Measurements from ENCODE around the gene LARP4B.
A peak's percentile ranks its signal among the peaks of the same experiment; 100 is the strongest.

The LARP4B gene

DNA sequence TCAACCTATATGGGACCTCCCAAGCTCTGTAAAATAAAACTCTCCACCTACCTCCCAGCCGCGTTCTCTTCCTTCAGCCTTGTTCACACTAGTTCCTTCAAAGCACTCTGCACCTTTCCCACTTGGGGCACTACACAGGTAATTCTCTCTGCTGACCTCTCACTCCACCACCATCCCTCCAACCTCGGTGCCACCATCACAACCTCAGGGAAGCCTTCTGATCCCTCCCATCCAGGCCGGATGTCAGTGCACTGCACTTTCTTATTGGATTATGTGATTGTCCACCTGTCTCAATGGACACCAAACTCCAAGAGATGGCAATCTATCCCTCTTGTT is 7.0 kb downstream of the LARP4B start:
- no peak for DNase-seq (ENCODE audit: low read depth)

DNA sequence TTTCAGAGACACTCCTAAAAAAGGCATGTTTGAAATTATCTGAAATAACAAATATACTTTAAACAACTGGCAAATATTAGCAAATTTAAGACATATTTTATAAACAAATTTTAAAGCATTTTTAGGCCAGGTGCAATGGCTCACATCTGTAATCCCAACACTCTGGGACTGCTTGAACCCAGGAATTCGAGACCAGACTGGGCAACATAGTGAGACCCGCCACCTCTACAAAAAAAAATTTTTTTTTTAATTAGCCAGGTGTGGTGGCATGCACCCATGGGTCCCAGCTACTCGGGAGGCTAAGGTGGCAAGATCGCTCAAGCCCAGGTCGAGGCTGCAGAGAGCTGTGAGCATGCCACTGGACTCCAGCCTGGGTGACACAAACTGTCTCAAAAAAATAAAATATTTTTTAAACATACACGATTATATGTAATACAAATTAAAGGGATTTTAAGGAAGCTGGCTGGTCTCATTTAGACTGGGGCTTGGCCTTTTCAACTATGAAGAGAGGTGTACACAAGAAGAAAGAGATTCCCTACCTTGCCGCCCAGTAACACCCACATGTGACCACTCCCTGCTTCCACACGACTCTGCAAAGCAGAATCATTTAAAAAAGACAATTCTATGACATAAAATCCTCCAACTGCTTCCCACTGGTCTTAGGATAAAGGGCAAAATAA is 7.5 kb downstream of the LARP4B start:
- no peak for DNase-seq (ENCODE audit: low read depth)

DNA sequence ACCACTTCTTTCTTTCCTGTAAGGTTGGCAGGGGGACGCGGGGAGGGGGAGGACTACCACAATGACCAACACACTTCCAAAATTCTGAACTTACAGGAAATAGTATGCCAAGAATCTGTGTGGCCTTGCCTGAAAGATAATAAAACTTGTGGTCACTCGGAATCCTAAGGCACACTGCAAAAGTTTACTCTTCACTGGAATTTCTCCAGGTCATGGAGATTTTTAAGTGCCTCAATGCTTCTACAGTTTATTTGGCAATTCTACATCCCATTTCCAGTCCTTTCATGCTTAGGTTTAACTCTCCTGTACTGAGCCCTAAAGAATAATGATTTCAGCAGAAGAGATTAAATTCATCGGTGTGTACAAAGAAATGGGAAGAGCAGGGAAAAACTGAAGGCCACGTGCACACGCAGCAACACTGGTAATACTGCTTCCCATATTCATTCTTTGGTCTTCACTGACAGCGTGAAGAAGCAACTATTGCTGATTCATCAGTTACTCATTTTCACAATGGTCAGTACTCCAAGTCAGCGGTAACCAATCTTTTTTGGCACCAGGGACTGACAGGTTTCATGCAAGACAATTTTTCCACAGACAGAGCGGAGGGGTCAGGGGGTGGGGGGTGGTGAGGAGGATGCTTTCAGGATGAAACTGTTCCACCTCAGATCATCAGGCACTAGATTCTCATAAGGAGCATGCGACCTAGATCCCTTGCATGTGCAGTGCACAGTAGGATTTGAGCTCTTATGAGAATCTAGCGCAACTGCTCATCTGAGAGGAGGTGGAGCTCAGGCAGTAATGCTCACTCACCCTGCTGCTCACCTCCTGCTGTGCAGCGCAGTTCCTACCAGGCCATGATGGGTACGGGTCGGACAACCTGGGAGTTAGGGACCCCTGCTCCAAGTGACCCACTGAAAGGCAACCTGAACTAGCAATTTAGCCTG is 9.8 kb downstream of the LARP4B start:
- DNase-seq (ENCODE audit: low read depth), result peak; percentile 26

DNA sequence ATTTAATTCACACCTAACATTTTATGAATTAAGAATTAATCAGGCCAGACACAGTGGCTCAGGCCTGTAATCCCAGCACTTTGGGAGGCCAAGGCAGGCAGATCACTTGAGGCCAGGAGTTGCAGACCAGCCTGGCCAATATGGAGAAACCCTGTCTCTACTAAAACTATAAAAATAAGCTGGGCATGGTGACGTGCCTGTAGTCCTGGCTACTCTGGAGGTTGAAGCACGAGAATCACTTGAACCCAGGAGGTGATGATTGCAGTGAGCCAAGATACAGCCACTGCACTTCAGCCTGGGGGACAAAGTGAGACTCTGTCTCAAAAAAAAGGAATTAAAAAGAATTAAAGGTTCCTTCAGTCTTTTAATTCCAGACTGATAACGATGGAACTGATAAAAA is 11.1 kb downstream of the LARP4B start:
- DNase-seq (ENCODE audit: low read depth), result no peak

DNA sequence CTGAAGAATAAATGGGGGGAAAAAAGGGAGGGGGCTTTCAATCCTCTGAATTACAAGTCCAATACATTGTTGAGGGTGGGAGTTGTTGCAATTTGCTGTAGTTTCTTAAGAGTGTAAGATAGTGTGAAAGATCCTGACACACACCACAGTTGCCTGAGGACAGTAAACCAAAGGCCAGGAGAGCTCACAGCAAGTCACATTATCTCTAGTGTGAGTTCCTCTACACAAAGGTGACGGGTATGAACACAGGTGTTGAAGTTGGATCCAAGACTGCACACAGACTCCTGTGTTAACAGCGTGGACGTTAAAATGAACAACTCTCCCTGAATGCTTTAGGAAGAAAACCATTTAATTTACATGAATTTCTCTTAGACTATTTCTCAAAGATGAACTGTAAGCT is 12.0 kb downstream of the LARP4B start:
- DNase-seq (ENCODE audit: low read depth), result no peak

DNA sequence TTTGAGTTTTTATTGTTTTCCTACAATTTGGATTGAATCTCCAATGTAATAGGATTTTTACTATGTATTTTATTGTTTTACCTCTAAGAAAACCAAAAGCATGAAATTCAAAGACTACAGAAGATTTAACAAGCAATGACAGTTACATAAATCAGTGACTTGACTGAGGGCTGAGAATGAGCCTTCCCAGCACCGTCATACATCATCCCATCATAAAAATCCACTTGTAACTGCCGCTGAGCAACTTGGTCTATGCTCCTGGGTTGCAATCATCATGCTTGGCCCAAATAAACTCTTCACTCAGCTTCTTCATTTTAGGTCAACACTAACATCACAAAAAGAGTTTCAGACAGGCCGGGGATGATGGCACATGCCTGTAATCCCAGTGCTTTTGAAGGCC is 13.5 kb downstream of the LARP4B start:
- DNase-seq (ENCODE audit: low read depth), result no peak

DNA sequence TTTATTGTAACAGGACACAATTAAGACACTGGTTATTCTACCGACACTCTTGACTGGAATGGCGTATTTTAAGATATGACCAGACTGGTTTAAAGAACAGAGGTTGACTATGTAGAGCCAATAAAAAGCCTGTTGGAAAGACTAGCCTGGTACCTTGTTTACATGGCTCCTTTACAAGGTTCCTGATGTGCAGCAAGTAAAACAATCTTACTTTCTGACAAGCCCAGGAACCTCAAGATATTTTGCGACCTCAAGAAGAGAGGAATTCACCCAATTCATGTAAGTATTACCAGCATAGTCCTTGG is 14.1 kb downstream of the LARP4B start:
- no peak for DNase-seq (ENCODE audit: low read depth)

DNA sequence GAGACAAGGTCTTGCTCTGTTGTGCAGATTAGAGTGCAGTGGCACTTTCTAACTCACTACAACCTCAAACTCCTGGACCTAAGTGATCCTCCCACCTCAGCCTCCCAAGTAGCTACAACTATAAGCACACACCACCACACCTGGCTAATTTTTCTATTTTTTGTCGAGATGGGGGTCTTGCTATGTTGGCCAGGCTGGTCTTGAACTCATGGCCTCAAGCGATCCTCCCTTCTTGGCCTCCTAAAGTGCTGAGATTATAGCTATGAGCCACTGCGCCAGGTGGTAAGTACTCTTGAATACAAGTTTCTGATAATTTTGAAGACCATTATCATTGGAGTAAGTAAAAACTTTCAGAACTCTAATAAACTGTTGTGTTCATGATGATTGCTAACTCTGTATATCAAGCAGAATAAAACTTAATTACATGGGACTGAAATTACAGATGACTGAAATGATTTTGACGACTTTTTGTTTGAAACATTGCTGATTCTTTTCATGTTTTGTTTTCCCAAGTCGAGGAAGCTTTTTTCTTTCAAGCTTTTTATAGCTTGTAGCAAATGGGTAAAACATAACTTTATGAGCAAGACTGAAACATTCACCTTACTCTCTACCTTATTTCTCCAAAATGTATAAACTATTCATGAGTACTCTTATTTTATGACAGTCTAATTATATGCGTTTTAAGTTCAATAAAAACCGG is 14.6 kb downstream of the LARP4B start:
- no peak for DNase-seq (ENCODE audit: low read depth)

DNA sequence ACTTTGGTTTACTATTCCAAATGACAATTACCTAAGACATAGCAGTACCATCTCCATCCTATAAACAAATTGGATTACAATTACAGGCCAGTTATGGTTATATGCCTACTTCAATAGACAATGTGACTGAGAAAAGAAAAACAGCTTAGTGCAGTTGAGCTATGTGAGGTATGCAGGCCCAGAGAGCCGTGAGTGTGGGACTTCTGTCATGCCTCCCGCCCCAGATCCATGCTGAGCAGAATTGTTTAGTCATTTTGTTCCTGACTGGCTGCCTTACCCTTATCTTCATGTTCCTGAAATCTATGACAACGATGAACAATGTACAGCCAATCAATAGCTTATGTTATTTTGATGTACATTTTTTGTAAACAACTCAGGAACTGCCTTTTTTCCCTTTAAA is 21.7 kb downstream of the LARP4B start:
- DNase-seq (ENCODE audit: low read depth), result peak; percentile 20

DNA sequence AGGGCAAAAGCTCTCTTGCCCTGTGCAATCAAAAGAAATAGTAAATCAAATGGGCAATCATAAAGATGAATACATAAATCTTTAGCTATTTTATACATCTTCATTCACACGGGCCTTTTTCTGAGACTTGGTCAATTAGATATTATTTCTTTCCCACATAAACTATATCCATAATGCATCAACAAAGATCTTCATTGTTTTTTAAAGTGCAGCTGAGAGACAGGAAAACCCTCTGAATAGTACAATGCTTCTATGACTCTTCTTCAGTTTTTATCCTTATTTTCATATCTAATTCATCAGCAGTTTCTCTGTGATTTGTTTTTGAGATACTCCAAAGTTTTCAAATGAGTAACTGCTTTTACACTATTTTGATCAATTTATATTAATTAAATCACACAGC is 25.5 kb downstream of the LARP4B start:
- no peak for DNase-seq (ENCODE audit: low read depth)

DNA sequence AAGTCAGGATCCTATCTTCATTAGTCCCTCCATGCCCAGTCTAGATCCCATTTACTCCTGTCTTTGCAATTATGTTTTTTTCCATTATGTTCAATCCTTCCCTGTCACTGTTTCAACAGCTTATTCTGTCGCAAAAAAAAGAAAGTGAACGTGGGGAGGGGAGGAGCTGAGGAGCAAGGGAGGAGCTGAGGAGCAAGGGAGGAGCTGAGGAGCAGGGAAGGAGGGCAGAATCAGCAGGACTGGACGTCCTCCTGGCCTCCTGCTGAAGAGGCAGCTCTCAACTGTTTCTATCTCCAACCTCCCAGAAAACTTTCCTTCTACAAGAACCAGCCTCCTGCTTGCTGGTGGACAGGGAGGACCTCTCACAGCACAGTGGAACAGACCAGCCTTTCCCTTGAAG is 26.0 kb downstream of the LARP4B start:
- DNase-seq (ENCODE audit: low read depth), result no peak

DNA sequence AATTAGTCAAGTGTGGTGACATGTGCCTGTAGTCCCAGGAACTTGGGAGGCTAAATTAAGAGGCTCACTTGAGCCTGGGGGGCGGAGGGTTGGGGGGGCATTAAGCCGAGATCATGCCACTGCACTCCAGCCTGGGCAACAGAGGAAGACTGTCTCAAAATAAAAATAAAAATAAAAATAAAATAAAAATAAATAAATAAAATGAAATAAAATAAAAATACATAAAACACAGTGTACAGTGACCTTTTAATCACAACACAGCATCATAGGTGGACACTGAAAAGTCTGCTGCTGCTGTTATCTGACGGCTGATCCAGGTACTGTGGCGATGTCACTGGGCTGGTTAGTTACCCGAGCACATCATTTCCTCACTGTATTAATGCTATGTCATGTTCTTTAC is 27.1 kb downstream of the LARP4B start:
- DNase-seq (ENCODE audit: low read depth), result no peak

DNA sequence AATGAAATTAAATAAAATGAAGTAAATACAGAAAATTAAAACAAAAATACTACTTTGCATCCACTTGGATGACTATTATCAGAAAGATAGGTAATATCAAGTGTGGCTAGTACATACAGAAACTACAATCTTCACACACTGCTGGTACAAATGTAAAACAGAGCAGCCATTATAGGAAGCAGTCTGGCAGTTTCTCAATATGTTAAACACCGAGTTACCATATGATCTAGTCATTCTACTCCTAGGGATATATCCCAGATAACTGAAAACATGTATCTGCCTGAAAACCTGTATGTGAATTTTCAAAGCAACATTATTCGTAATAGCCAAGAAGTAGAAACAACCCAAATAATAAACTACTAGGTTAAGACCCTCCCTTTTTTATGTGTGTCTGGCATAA is 33.4 kb downstream of the LARP4B start:
- no peak for DNase-seq (ENCODE audit: low read depth)

DNA sequence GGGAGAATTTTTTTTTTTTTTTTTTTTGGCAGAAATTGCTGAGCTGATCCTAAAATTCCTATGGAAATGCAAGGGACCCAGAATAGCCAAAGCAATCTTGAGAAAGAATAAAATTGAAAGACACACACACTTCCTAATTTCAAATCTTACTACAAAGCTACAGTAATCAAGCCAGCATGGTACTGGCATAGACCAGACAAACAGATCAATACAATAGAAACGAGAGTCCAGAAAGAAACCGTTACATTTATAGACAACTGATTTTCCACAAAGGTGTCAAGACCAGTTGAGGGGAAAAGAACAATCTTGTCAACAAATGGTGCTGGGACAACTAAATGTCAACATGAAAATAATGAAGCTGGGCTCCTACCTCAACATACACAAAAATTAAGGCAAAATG is 34.5 kb downstream of the LARP4B start:
- DNase-seq (ENCODE audit: low read depth), result no peak

DNA sequence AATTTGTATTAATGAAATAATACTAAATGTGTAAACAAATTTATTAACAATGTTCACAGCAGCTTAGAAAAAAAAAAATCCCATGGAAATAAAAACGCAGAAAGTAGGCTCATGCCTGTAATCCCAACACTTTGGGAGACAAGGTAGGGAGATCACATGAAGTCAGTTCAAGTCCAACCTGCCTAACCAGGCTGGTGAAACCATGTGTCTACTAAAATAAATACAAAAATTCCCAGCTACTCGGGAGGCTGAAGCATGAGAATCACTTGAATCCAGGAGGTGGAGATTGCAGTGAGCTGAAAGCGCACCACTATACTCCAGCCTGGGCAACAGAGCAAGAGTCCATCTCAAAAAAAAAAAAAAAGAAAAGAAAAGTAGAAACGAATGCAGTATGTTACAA is 36.2 kb downstream of the LARP4B start:
- DNase-seq (ENCODE audit: low read depth), result no peak

DNA sequence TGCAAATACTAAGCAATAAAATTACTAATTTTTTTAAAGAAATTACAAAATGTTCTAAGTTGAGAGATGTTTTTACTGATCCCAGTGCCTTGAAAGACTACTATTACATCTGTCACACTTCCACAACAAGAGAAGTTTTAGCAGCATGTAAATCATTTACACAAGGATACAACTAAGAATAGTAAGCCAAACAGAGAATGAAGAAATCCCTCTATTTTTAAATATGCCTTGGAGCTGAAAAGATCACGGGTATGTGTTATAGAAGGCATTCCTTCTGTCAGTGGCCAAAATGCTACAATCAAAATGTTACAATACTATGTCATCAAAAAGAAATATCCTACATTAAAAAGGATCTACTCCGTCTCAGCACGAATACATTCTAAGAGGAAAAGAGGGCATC is 52.6 kb downstream of the LARP4B start:
- DNase-seq (ENCODE audit: low read depth), result no peak

DNA sequence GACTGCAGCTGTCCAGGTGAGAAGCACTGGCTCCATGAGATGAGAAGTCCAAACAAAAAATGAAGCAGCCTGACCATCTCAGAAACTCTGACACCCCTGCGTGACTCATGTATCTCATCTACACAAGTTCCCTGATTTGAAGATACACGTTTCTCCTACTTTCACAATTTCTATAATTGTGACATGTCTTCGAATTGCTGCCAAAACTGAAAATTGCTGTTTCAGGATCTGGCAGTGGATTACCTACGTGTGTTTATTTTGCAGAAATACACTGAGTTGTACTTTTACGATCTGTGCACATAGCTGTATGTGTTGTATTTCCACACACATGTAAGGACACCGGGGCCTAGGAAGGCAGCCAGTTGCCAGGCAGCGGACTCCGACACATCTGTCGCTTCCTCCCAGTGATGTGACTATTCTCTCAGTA is 53.2 kb downstream of the LARP4B start:
- peak; percentile 6 for DNase-seq (ENCODE audit: low read depth)

DNA sequence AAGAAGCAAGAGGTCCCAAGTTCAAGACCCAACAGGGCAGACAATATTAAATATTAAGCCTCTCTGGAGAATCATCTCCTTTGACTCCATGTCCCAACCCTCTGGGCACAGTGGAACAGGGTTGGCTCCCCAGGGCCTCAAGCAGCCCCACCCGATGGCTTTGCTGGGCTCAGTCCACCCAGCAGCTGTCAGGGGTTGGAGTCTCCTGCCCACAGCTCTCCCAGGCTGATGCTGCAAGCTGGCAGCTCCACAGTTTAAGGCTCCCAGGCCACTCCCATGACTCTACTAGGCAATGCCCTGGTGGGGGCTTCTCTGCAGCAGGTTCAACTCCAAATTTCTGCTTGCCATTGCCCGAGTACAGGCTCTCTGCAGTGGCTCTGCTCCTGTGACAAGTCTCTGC is 55.1 kb downstream of the LARP4B start:
- no peak for DNase-seq (ENCODE audit: low read depth)

DNA sequence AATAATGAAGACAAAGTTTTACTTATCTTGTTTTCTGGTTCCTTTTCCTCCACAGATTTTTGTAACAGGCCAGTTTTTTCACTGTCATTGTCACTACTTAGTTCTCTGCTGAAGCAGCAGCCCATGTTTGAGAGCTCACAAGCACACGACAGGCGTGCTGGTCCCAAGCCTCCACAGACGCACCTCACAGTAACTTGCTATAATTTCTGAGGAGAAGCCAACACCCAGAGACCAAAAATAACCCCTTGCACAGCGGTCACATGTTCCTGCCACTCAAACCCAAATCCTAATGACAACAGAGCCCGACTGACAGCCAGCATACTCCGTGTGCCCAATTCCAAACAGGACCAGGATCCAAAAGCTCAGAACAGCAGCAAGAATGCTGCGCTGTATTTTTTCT is 58.5 kb downstream of the LARP4B start:
- DNase-seq (ENCODE audit: low read depth), result no peak

DNA sequence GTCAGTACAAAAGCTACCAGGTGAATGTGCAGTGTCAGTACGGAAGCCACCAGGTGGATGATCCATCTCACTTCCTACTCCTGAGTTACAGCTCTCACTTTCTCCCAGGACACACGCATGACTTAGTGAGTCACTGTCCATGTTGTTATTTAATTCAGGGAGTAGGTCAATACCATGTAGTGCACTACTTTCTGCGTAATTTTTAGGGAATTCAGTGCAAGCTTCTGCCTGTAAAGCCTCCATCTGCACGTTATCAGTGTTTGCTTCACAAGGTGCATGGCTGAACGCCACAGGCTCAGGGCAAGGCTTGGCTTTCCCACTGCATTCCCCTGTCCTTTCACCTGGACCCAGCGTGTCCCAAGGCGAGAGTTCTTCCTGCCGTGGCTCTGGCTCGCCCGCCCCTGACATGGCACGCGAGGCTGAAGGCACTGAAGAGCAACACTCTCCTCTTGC is 59.5 kb downstream of the LARP4B start:
- DNase-seq (ENCODE audit: low read depth), result no peak

DNA sequence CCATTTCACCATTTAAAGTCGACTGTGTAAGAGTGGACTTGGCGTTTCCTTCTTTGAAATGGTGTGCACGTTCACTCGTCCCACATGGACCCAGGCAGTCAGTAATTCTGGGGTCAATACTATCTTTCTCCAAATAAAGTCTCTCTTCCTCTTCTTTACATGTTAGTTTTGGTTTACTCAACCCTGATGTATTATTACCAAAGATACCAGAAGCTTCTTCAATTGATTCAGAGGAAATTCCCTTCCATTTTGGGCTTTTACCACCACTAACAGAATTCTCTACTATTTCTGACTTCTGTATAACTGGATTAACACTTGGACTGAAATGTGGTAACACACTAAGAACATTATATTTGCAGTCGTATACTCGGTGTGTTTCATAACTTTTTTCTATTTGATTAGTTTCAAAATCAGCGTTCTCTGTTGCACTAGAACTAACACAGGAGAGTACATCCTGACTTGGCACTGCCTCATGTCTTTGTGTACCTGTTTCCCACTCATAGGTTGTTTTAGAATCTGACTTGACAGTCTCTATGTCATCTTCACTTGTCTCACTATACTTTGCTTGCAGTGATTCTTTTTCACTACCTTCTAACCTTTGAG is 60.8 kb downstream of the LARP4B start:
- no peak for DNase-seq (ENCODE audit: low read depth)

DNA sequence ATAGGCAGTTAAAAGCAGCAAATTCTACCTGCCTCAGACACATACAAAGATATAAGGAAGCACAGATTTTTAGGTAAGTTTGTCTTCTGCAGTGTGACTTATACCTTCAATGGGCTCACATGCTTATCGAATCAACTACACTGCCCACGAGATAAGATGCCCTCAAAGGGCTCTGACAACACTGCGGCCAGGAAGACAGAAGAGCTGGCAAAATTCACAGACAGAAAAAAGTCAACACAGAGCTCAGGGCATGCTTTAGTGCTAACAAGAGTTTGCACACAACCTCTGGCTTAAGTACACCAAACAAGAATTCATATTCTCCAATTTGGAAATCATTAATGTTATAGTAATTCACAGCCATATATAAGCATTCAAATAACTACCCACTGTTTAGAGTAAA is 62.3 kb downstream of the LARP4B start:
- no peak for DNase-seq (ENCODE audit: low read depth)

DNA sequence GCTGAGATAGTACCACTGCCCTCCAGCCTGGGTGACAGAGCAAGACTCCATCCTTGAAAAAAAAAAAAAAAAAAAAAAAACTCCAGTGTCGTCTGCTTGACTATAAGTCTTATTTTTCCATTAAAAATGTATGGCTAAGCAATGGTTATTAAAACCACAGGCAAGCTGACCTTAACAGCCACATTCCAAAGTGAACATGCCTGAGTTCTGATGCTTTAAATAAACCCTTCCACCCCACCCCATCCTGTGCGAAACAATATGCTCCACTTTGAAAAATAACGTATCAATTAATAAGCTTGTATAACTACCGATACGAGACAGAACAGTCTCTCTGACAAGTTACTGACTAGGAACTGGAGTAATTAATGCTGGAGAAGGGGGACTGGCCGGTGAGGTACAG is 63.7 kb downstream of the LARP4B start:
- DNase-seq (ENCODE audit: low read depth), result no peak

Data from GM04503 (cell line).